ENCODE measurements around the gene BRME1. TPM values are rescaled to one million over a fixed set of nuclear protein-coding genes. Genes with fewer than 3 reads are reported as not detected.
A peak's percentile ranks its signal among the peaks of the same experiment; 100 is the strongest.

The BRME1 gene
- total RNA-seq, 1 donor from 2014 or later: 4.6 TPM

DNA sequence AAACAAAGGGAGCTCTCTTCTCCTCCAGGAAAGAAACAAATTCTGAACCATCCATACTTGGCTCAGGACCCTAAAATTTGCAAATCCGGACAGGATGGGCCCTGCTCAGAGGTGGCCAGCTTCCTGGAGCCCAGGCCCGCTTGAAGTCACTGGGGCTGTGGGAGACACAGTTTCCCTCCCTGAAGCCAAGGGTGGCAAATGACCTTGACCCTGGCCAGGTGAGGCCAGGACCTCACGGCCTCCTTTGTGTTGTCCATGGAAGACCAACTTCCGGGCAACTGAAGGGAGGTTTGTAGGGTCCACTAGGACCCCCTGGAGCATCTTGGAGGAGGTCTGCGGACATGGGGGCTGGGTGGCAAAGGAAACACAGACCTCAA lies 23.5 kb downstream of the BRME1 start:
- TF ChIP-seq CTCF (IDR thresholded peaks at IDR 0.05; ENCODE audit: partially characterized antibody, unreplicated experiment): no peak
- Mint-ChIP-seq H3K36me3 (ENCODE audit: unreplicated experiment) (no peaks in the 10 kb centered on the region), H3K27ac (ENCODE audit: unreplicated experiment) (no peak overlapping the region), H3K4me1 (ENCODE audit: low read depth, unreplicated experiment) (peaks cover 6% of the 10 kb centered on the region), H3K9me3 (ENCODE audit: unreplicated experiment) (peaks cover 2% of the 10 kb centered on the region), H3K27me3 (ENCODE audit: unreplicated experiment) (peaks cover 2% of the 10 kb centered on the region), H3K4me3 (ENCODE audit: unreplicated experiment) (no peak overlapping the region)
- no peak for DNase-seq

- no peak for TF ChIP-seq CTCF (IDR thresholded peaks at IDR 0.05; ENCODE audit: partially characterized antibody, unreplicated experiment)
- H3K27ac Mint-ChIP-seq (ENCODE audit: unreplicated experiment): peak overlapping the region; percentile 12
- no peak for DNase-seq
Observed at GRCh38 chr19:13881692-13882418, 24.1 kb downstream of the BRME1 start.

GRCh38 chr19:13881251-13881691 lies 24.6 kb downstream of the BRME1 start:
- H3K4me1 Mint-ChIP-seq (ENCODE audit: low read depth, unreplicated experiment): peaks cover 6% of the 10 kb centered on the region
- no peaks in the 10 kb centered on the region for H3K36me3 Mint-ChIP-seq (ENCODE audit: unreplicated experiment)
- no peak for DNase-seq
- TF ChIP-seq CTCF (IDR thresholded peaks at IDR 0.05; ENCODE audit: partially characterized antibody, unreplicated experiment): no peak
- peaks cover 4% of the 10 kb centered on the region for H3K27me3 Mint-ChIP-seq (ENCODE audit: unreplicated experiment)
- H3K27ac Mint-ChIP-seq (ENCODE audit: unreplicated experiment): peak overlapping the region; percentile 12
- H3K9me3 Mint-ChIP-seq (ENCODE audit: unreplicated experiment): peaks cover 2% of the 10 kb centered on the region
- H3K4me3 Mint-ChIP-seq (ENCODE audit: unreplicated experiment): no peak overlapping the region

More at GRCh38 chr19:13881692-13882418, 24.1 kb downstream of the BRME1 start:
- Mint-ChIP-seq H3K36me3 (ENCODE audit: unreplicated experiment) (no peaks in the 10 kb centered on the region), H3K4me3 (ENCODE audit: unreplicated experiment) (no peak overlapping the region), H3K27me3 (ENCODE audit: unreplicated experiment) (peaks cover 2% of the 10 kb centered on the region), H3K9me3 (ENCODE audit: unreplicated experiment) (peaks cover 2% of the 10 kb centered on the region), H3K4me1 (ENCODE audit: low read depth, unreplicated experiment) (peaks cover 6% of the 10 kb centered on the region)

GRCh38 chr19:13880059-13881043 lies 25.6 kb downstream of the BRME1 start:
- Mint-ChIP-seq H3K9me3 (ENCODE audit: unreplicated experiment) (peaks cover 2% of the 10 kb centered on the region), H3K27ac (ENCODE audit: unreplicated experiment) (no peak overlapping the region)

More at GRCh38 chr19:13880059-13881043, 25.6 kb downstream of the BRME1 start:
- no peak overlapping the region for H3K4me3 Mint-ChIP-seq (ENCODE audit: unreplicated experiment)
- no peaks in the 10 kb centered on the region for H3K36me3 Mint-ChIP-seq (ENCODE audit: unreplicated experiment)
- peak; percentile 91 for TF ChIP-seq CTCF (IDR thresholded peaks at IDR 0.05; ENCODE audit: partially characterized antibody, unreplicated experiment)
- peak; percentile 99 for DNase-seq
- H3K27me3 Mint-ChIP-seq (ENCODE audit: unreplicated experiment): peaks cover 7% of the 10 kb centered on the region
- peaks cover 6% of the 10 kb centered on the region for H3K4me1 Mint-ChIP-seq (ENCODE audit: low read depth, unreplicated experiment)
